ENCODE results near the gene CBARP. TPM values are rescaled to one million over a fixed set of nuclear protein-coding genes. Genes with fewer than 3 reads are reported as not detected.

CBARP gene
- total and polyA plus RNA-seq, 2 of the 13 experiments (the other 11 are each of a cell fraction or from before 2014, with no cell fraction given), result 1.2 to 1.4 TPM

DNA sequence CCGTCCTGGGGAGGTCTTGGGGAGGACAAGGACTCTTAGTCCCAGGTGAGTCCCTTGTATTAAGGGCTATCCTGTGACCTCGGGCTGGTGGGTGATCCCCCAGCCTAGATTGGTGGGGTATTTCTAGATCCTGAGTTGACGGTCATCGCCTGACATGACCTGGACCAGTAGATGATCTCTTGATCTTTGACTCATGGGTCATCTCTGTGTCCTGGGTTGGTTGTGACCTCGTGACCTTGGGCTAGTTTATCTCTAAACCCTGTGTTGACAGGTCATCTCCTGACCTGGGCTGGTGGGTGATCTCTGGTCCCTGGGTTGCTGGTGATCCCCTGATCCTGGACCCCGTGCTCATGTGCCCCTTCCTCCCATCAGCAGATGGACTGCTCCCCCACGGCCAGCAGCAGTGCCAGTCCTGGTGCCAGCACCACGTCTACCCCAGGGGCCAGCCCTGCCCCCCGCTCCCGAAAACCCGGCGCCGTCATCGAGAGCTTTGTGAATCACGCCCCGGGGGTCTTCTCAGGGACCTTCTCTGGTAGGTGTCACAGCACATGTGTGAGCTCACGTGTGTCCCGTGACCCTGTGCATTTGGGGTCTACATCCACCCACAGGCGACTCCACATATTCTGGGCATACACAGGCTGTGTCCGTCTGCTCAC lies 16.9 kb upstream of the CBARP start (continued):
- TF ChIP-seq DZIP1 (CRISPR knock-in tag; IDR thresholded peaks at IDR 0.05), result no peak
- no peak for TF ChIP-seq KLF16 (CRISPR knock-in tag; IDR thresholded peaks at IDR 0.05)
- no peak for TF ChIP-seq NR3C1 (CRISPR knock-in tag; IDR thresholded peaks at IDR 0.05)
- TF ChIP-seq ZNF282 (IDR thresholded peaks at IDR 0.05; ENCODE audit: partially characterized antibody), result no peak
- TF ChIP-seq ZSCAN12 (CRISPR knock-in tag; IDR thresholded peaks at IDR 0.05), result no peak
- no peak for TF ChIP-seq TEAD2 (CRISPR knock-in tag; IDR thresholded peaks at IDR 0.05)
- no peak for TF ChIP-seq ZNF343 (CRISPR knock-in tag; IDR thresholded peaks at IDR 0.05)
- no peak for TF ChIP-seq PHB2 (IDR thresholded peaks at IDR 0.05; ENCODE audit: partially characterized antibody)
- TF ChIP-seq ZSCAN21 (CRISPR knock-in tag; IDR thresholded peaks at IDR 0.05; ENCODE audit: borderline replicate concordance), result no peak
- no peak for TF ChIP-seq BRF2 (CRISPR knock-in tag; IDR thresholded peaks at IDR 0.05)
- TF ChIP-seq ZNF850 (CRISPR knock-in tag; conservative IDR thresholded peaks at IDR 0.05), result no peak
- TF ChIP-seq RORA (CRISPR knock-in tag; IDR thresholded peaks at IDR 0.05), result no peak
- TF ChIP-seq ZNF589 (CRISPR knock-in tag; conservative IDR thresholded peaks at IDR 0.05), result no peak
- TF ChIP-seq RFX1 (IDR thresholded peaks at IDR 0.05), result no peak
- TF ChIP-seq GTF3A (CRISPR knock-in tag; conservative IDR thresholded peaks at IDR 0.05), result no peak
- no peak for TF ChIP-seq ZNF563 (CRISPR knock-in tag; IDR thresholded peaks at IDR 0.05)
- no peak for TF ChIP-seq HOXD1 (CRISPR knock-in tag; IDR thresholded peaks at IDR 0.05)
- TF ChIP-seq CEBPZ (IDR thresholded peaks at IDR 0.05; ENCODE audit: low read length), result no peak
- TF ChIP-seq, protein P1, sequence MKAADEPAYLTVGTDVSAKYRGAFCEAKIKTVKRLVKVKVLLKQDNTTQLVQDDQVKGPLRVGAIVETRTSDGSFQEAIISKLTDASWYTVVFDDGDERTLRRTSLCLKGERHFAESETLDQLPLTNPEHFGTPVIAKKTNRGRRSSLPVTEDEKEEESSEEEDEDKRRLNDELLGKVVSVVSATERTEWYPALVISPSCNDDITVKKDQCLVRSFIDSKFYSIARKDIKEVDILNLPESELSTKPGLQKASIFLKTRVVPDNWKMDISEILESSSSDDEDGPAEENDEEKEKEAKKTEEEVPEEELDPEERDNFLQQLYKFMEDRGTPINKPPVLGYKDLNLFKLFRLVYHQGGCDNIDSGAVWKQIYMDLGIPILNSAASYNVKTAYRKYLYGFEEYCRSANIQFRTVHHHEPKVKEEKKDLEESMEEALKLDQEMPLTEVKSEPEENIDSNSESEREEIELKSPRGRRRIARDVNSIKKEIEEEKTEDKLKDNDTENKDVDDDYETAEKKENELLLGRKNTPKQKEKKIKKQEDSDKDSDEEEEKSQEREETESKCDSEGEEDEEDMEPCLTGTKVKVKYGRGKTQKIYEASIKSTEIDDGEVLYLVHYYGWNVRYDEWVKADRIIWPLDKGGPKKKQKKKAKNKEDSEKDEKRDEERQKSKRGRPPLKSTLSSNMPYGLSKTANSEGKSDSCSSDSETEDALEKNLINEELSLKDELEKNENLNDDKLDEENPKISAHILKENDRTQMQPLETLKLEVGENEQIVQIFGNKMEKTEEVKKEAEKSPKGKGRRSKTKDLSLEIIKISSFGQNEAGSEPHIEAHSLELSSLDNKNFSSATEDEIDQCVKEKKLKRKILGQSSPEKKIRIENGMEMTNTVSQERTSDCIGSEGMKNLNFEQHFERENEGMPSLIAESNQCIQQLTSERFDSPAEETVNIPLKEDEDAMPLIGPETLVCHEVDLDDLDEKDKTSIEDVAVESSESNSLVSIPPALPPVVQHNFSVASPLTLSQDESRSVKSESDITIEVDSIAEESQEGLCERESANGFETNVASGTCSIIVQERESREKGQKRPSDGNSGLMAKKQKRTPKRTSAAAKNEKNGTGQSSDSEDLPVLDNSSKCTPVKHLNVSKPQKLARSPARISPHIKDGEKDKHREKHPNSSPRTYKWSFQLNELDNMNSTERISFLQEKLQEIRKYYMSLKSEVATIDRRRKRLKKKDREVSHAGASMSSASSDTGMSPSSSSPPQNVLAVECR (CRISPR knock-in tag; IDR thresholded peaks at IDR 0.05; ENCODE audit: borderline replicate concordance), result peak; percentile 68; the same call in 1 of the 2 replicates
- TF ChIP-seq ZFP36L2 (CRISPR knock-in tag; IDR thresholded peaks at IDR 0.05), result no peak
